ENCODE measurements around the gene KCNAB3.

DNA sequence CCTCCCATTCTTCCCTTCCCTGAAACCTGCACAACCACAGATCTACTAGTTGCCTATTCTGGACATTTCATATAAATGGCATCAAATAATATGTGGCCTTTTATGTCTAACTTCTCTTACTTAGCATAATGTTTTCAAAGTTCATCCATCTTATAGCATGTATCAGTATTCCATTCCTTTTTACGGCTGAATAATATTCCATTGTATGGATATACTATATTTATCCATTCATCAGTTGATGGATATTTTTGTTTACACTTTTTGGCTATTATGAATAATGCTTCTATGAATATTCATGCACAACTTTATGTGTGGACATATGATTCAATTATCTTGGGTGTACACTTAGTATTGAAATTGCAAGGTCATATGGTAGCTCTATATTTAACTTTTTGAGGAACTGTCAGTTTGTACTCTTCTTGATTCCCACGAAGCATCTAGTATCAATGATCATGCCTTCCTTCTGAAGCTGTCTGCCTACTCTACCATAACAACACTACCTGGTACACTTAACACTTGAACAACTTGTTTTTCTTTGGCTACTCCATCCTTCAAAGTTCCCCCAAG, 53.8 kb downstream of the KCNAB3 start:
- TF ChIP-seq, protein P1, sequence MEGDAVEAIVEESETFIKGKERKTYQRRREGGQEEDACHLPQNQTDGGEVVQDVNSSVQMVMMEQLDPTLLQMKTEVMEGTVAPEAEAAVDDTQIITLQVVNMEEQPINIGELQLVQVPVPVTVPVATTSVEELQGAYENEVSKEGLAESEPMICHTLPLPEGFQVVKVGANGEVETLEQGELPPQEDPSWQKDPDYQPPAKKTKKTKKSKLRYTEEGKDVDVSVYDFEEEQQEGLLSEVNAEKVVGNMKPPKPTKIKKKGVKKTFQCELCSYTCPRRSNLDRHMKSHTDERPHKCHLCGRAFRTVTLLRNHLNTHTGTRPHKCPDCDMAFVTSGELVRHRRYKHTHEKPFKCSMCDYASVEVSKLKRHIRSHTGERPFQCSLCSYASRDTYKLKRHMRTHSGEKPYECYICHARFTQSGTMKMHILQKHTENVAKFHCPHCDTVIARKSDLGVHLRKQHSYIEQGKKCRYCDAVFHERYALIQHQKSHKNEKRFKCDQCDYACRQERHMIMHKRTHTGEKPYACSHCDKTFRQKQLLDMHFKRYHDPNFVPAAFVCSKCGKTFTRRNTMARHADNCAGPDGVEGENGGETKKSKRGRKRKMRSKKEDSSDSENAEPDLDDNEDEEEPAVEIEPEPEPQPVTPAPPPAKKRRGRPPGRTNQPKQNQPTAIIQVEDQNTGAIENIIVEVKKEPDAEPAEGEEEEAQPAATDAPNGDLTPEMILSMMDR (IDR thresholded peaks at IDR 0.05): no peak
- no peak for TF ChIP-seq POLR2A (IDR thresholded peaks at IDR 0.05)

Measured in lower leg skin (tissue), 3 donors.